Measurements from ENCODE around the gene ZNF316.
A peak's percentile ranks its signal among the peaks of the same experiment; 100 is the strongest.
"Not testable (repeated sequence)": the region's sequence is repeated elsewhere in the genome, so short reads cannot be mapped to it uniquely, and the experiment has no call there.

The ZNF316 gene

GRCh38 chr7:6622134-6622710 is 14.9 kb upstream of the ZNF316 start:
- DNase-seq: no peak

GRCh38 chr7:6623589-6624245 is 13.4 kb upstream of the ZNF316 start:
- peak; percentile 12 for DNase-seq

DNA sequence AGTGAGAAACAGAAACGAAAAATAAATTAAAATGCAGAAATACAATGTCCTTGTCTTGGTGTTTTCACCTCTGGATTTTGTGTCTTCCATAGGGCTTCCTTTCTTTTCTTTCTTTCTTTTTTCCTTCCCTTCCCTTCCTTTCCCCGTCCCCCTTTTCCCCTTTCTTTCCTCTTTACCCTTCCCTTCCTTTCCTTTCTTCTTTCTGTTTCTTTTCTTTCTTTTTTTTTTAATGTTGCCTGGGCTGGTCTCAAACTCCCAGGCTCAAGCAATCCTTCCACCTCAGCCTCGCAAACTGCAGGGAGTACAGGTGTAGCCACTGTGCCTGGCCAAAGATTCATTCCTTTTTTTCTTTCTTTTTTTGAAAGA is 12.9 kb upstream of the ZNF316 start:
- DNase-seq: no peak

DNA sequence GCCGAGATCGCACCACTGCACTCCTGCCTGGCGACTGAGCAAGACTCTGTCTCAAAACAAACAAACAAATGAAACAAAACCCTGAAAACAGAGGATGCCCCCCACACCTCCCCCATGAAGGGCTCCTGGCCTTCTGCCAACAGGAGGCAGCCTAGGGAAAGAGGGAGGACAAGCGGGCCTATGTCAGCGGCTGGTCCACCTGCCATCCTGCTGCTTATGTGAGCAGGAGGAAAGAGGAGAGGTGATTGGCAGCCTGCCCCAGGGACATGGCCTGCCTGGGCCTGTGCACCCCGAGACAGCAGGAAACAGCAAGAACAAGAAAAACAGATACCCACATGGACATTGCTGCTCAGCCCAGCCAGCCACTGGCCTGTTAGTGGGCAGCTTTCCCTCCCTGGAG is 9.1 kb upstream of the ZNF316 start:
- no peak for DNase-seq

- no peak for DNase-seq
Measured at GRCh38 chr7:6630007-6630849, 6.9 kb upstream of the ZNF316 start.

DNA sequence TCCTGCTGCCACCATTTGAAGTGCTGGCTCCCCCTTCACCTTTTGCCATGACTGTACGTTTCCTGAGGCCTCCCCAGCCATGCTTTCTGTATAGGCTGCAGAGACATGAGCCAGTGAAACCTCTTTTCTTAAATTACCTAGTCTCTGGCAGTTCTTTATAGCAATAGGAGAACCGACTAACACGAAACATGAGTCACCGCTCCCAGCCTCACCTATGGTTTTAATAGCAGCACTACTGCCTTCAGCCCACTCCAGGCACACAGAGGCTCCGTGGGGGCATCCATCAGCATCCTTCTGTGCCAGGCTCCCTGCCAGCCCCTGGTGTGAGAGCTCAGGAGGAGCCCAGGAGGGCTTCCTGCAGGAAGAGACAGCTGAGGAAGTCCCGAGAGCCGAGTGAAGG is 5.5 kb upstream of the ZNF316 start:
- no peak for DNase-seq

DNA sequence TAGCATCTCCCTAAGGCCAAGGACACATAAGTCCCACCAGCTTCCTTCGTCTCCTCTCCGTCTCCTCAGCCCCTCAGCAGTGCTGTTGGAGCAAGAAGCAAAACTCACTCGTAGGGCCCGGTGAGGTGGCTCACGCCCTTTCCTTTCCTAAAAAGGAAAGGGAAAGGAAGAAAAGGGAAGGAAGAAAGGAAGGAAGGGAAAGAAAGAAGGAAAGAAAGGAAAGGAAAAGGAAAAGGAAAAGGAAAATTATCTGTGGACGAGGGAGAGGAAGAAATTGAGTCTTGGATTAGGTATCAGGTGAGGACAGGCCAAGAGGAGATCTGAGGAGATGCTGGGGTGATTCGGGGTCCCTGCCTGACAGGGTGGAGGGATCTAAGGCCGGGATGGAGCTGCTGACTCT is 3.1 kb upstream of the ZNF316 start:
- DNase-seq: no peak

DNA sequence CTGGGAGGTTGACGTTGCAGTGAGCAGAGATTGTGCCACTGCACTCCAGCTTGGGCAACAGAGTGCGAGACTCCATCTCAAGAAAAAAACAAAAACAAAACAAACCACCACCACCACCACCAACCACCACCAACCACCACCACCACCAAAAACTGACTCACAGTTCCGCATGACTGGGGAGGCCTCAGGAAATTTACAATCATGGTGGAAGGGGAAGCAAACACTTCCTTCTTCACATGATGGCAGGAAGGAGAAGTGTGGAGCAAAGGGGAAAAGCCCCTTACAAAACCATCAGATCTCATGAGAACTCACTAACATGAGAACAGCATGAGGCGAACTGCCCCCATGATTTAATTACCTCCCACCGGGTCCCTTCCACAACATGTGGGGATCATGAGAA is 2.1 kb upstream of the ZNF316 start:
- DNase-seq: not testable (repeated sequence)

DNA sequence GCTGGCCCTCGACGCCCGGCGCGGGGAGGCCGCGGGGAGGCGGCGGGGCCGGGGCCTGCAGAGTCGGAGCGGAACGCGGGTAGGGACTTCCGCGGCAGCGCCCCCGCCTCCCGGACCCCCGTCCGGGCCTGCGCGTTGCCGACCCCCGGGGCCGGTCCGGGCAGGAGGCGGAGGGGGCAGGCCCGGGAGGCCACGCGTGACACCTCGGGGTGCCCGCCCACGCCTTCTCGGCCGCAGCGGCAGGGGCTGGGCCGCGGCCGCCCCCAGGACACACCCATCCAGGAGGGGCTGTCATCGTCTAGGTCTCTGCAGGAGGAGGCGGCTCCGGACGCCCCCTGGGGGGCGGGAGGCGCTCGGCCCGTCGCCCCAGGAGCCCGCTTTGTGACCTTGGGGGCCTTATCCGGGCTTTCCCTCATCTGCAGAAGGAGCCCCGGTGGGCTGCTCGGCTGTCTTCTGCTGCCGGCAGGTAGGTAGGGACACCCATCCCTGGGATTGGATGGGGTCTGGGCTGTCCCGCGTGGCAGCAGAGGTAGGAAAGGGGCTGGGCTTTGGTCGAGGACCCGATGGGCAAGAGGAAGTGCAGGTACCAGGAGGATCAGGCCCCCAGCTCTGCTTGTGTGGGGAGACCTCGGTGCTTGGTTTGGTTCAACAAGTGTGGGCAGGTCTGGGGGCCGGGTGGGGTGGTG is 569 bp downstream of the ZNF316 start:
- peak; percentile 65 for DNase-seq

- DNase-seq: no peak
Measured at GRCh38 chr7:6639032-6639431, 1.9 kb downstream of the ZNF316 start.

GRCh38 chr7:6639627-6640026 is 2.5 kb downstream of the ZNF316 start:
- no peak for DNase-seq

- DNase-seq: peak; percentile 45
Measured at GRCh38 chr7:6640246-6640721, 3.2 kb downstream of the ZNF316 start.

DNA sequence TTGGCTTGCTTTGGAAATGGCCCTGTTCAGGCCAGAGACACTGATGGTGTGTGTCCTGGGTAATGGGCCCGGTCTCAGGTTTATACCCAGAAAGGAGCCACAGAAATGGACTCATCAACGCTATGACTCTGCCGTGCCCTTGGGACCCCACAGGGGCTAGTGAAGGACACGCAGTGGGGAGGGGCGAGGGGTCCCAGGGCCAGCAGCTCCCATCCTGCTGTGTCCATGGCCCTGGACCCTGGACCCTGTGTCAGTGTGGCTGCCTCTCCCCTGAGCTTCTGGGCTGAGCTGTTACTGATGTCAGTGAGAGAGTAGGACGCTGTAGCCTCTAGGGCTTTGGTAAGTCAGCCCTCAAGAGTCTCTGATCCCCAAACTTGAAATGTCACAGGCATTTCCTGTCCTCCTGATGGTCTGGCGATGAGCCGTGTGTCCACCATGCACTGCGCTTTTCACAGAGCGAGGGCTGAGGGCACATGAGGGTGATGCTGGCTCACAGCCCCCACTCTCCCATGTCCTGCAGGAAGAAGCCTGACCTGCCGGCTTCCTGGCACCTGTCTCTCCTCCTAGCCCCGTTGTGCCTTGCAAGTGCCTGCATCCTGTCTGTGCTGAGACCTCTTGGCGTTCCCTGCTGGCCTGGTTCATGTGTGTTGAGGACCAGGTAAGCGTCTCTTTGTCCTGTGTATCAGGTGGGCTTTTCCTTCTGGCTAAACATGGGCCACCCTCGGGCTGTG is 4.4 kb downstream of the ZNF316 start:
- DNase-seq: no peak

- DNase-seq: no peak
Measured at GRCh38 chr7:6642239-6642839, 5.2 kb downstream of the ZNF316 start.

DNA sequence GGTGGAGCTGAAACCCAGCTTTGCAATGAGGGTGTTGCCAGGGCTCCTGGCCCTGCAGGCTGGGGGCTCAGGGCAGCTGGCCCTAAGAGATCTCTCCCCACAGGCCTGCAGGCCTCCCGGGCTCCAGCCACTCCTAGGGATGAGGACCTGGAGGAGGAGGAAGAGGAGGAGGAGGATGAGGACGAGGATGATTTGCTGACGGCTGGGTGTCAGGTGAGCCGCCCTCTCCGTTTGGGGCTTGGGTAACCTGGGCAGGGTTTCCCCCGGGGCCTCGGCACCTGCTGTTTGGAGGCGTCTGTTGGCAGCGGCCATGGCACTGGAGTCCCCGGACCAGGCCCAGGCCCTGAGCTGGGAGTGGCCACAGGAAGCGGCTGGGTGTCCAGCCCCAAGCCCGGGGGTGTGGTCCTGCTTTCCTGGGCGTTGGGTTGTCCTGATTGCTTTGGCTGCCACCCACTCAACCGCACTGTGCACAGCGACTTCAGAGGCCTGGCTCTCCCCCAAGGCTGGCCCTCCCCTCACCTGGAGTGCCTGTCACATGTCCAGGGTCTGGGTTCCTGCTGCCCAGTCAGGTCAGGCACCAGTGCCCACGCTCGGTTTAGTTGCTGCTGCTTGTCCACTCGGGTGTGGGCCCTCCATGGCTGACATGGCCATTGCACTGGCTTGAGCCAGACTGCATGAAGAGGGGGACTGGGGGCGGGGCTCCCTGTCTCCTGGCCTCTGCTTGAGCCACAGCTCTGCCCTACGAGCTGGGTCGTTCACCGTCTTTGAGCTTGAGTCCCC is 5.9 kb downstream of the ZNF316 start:
- no peak for DNase-seq

- no peak for DNase-seq
Measured at GRCh38 chr7:6643915-6644625, 7.0 kb downstream of the ZNF316 start.

GRCh38 chr7:6644728-6645127 is 7.6 kb downstream of the ZNF316 start:
- no peak for DNase-seq

GRCh38 chr7:6646465-6646864 is 9.3 kb downstream of the ZNF316 start:
- DNase-seq: no peak

DNA sequence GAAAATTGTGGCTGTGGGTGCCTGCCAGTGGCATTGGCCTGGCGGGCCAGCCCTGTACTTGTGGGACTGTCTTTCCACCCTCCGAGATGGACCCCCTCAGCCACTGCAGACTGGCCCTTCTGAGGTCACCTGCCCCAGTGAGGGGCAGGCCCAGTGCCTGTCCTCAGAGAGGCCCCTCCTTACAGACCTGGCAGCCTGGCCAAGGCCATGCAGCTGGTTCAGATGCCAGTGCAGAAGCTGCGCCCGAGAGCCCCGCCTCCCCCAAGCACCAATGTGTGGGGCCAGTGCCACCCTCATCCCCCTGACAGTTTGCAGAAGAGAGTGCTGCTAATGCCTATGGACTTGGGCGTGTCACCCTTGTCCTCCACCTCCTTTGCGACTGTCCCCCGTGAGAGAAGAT is 10.0 kb downstream of the ZNF316 start:
- DNase-seq: no peak

DNA sequence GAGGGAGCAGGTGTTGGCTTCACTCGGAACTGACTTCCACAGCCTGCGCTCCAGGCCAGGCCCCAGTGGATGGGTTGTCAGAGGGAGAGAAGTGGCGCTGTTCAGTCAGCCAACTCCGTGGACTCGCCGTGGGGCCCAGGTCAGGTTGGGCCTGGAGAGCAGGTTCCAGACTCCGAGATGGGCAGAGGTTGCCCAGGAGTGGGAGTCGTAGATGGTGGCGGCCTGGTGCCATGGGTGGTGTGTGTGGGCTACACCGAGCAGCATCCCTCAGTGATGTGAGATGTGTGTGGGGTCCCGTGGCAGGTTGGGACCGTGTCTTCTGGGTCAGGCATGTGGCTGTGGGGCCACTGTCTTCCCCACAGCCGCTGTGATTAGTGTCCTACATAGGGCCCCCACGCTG is 10.4 kb downstream of the ZNF316 start:
- DNase-seq: no peak

Data from activated naive CD4-positive, alpha-beta T cell treated with Interleukin-2 at 50 U/mL for 16 hours (primary cell).